Naive thymus-derived CD4-positive, alpha-beta T cell (primary cell): Measurements from ENCODE around the gene TNFRSF9. TPM values are rescaled to one million over a fixed set of nuclear protein-coding genes. Genes with fewer than 3 reads are reported as not detected.

Source experiments
- ATAC-seq: fragments of 150-1000 bp; cut with Tn5 transposase; 2 replicates; pipeline ENCODE4 v1.10.0; 2021; ENCODE audit warnings: mild to moderate bottlenecking, moderate library complexity
- CTCF ChIA-PET: fragments of 350-600 bp; sonication (Branson Sonifier 250); formaldehyde crosslinking; loops from one replicate; lab custom pipeline; 2021; ENCODE audit warnings: antibody characterized with exemption; lab: Charles Lee
- POLR2A ChIA-PET: fragments of 350-600 bp; sonication (Branson Sonifier 250); formaldehyde crosslinking; loops from one replicate; lab custom pipeline; 2021; ENCODE audit warnings: antibody characterized with exemption, inconsistent platforms; lab: Charles Lee
- DNase-seq, 9 donors: peaks; one replicate each; pipeline versions ENCODE4 v3.0.0 to v3.0.0-alpha.2; 2020 to 2022; ENCODE audit warnings: mixed read lengths in 1 of 9
- H3K27ac ChIP-seq: one replicate; pipeline ENCODE4 v1.7.0; 2013; ENCODE audit warnings: mild to moderate bottlenecking, low read depth, low read length, moderate library complexity
- H3K27me3 ChIP-seq, 2 donors: one replicate each; pipeline ENCODE4 v1.7.0; 2013; ENCODE audit warnings: low read length in 2 of 2, mild to moderate bottlenecking in 2 of 2, moderate library complexity in 2 of 2; ENCODE audit not compliant: control insufficient read depth in 2 of 2, insufficient read depth in 2 of 2
- H3K36me3 ChIP-seq, 3 experiments: 1 replicate in 2 of 3; 2 replicates in 1 of 3; pipeline ENCODE4 v1.7.0; 2013; ENCODE audit warnings: low read length in 3 of 3, mild to moderate bottlenecking in 3 of 3, moderate library complexity in 1 of 3; ENCODE audit not compliant: insufficient read depth in 3 of 3, control insufficient read depth in 2 of 3
- H3K4me1 ChIP-seq, 2 donors: one replicate each; pipeline ENCODE4 v1.7.0; 2013; ENCODE audit warnings: low read length in 2 of 2, mild to moderate bottlenecking in 2 of 2, moderate library complexity in 1 of 2; ENCODE audit not compliant: control insufficient read depth in 2 of 2, insufficient read depth in 2 of 2
- H3K4me3 ChIP-seq: 2 replicates; pipeline ENCODE4 v1.7.0; 2013; ENCODE audit warnings: mild to moderate bottlenecking, low read length
- H3K9me3 ChIP-seq, 3 experiments: 1 replicate in 2 of 3; 2 replicates in 1 of 3; pipeline ENCODE4 v1.7.0; 2013; ENCODE audit warnings: low read length in 3 of 3; ENCODE audit not compliant: control insufficient read depth in 2 of 3
- H3K27ac Mint-ChIP-seq, 9 donors: one replicate each; pipeline ENCODE4 v1.8.0; 2020 to 2022; ENCODE audit warnings: mixed read lengths in 9 of 9, mild to moderate bottlenecking in 8 of 9, moderate library complexity in 5 of 9, inconsistent platforms in 2 of 9
- H3K27me3 Mint-ChIP-seq, 5 donors: one replicate each; pipeline ENCODE4 v1.8.0; 2021 to 2022; ENCODE audit warnings: mixed read lengths in 5 of 5, mild to moderate bottlenecking in 1 of 5
- H3K36me3 Mint-ChIP-seq, 5 donors: one replicate each; pipeline ENCODE4 v1.8.0; 2020 to 2022; ENCODE audit warnings: mixed read lengths in 5 of 5, mild to moderate bottlenecking in 3 of 5, inconsistent platforms in 1 of 5
- H3K4me1 Mint-ChIP-seq, 7 donors: one replicate each; pipeline ENCODE4 v1.8.0; 2020 to 2022; ENCODE audit warnings: mixed read lengths in 7 of 7, mild to moderate bottlenecking in 3 of 7, inconsistent platforms in 1 of 7
- H3K4me3 Mint-ChIP-seq, 10 donors: one replicate each; pipeline ENCODE4 v1.8.0; 2020 to 2022; ENCODE audit warnings: mild to moderate bottlenecking in 10 of 10, mixed read lengths in 10 of 10, moderate library complexity in 6 of 10, inconsistent platforms in 2 of 10
- H3K9me3 Mint-ChIP-seq, 11 donors: one replicate each; pipeline ENCODE4 v1.8.0; 2020 to 2022; ENCODE audit warnings: mixed read lengths in 11 of 11, mild to moderate bottlenecking in 4 of 11, inconsistent platforms in 1 of 11, moderate library complexity in 1 of 11
- intact Hi-C, 2 donors: fragments of 100-400 bp; cut with micrococcal nuclease; formaldehyde crosslinking; loops; one replicate each; pipeline ENCODE4 v1.15.1; 2023
- polyA plus RNA-seq, 2 donors: library from polyadenylated mRNA; unstranded; fragments of 300-500 nt; fragmentation: Illumina TruSeq; gene quantifications; one replicate each; pipeline ENCODE4 v1.2.3, GENCODE V29; 2021
- total RNA-seq, 6 experiments: library from RNA in 5 of 6; stranded (reverse) in 5 of 6; gene quantifications; 1 replicate in 5 of 6; 2 replicates in 1 of 6; pipeline ENCODE4 v1.2.3 and lab custom pipeline; 2021 to 2026

TNFRSF9 gene
- total and polyA plus RNA-seq, 7 experiments from 2014 or later, result 0.10 to 6.6 (median 0.25) TPM; not detected in 1

GRCh38 chr1:7983086-7983778 is 42.6 kb upstream of the TNFRSF9 start:
- Mint-ChIP-seq H3K9me3 (no peaks in the 10 kb centered on the region), H3K27ac (no peak overlapping the region), H3K36me3 (peaks cover 13 to 43% (median 22%) of the 10 kb centered on the region in 5 donors), H3K4me3 (no peak overlapping the region), H3K27me3 (no peaks in the 10 kb centered on the region), H3K4me1 (peaks cover 5 to 13% (median 10%) of the 10 kb centered on the region in 7 donors)
- Histone ChIP-seq H3K27ac (no peak overlapping the region), H3K27me3 (no peaks in the 10 kb centered on the region), H3K4me3 (no peak overlapping the region), H3K36me3 (peaks cover 10 to 76% (median 21%) of the 10 kb centered on the region in 3 experiments), H3K4me1 (peaks cover 0 to 8% of the 10 kb centered on the region in 2 donors), H3K9me3 (no peaks in the 10 kb centered on the region)
- CTCF ChIA-PET, result interaction anchor here (0.6 to 1.4 kb wide), 5 partner anchors 20 to 366 kb away, joined by 3 to 9 read pairs (median 3); no protein-coding TSS in a partner anchor
- ATAC-seq (no peak), DNase-seq (no peak)
- POLR2A ChIA-PET, result interaction anchor here (0.6 kb wide), 1 partner anchor 11 kb away, joined by 3 read pairs; no protein-coding TSS in a partner anchor
- intact Hi-C loops, result loop anchor here in 1 of 2 donors (2.0 kb wide), 1 partner anchor 44 kb away; the partner anchor contains the start of gene ERRFI1

GRCh38 chr1:7980984-7981383 is 40.3 kb upstream of the TNFRSF9 start:
- POLR2A ChIA-PET, result no interaction called here

GRCh38 chr1:7975212-7975865 is 34.7 kb upstream of the TNFRSF9 start:
- DNase-seq, result no peak
- intact Hi-C loops, result loop anchor here in 1 of 2 donors (2.0 kb wide), 1 partner anchor 373 kb away; no protein-coding TSS in a partner anchor
- Histone ChIP-seq H3K27me3 (no peaks in the 10 kb centered on the region), H3K9me3 (no peaks in the 10 kb centered on the region), H3K36me3 (peaks cover 15 to 61% (median 18%) of the 10 kb centered on the region in 3 experiments), H3K4me3 (no peak overlapping the region), H3K4me1 (no peaks in the 10 kb centered on the region), H3K27ac (no peak overlapping the region)
- Mint-ChIP-seq H3K4me3 (no peak overlapping the region), H3K27ac (peak overlapping the region in 3 of 9 donors; percentile 14 to 74 (median 44)), H3K4me1 (peaks cover 2 to 7% (median 5%) of the 10 kb centered on the region in 7 donors), H3K36me3 (peaks cover 5 to 38% (median 25%) of the 10 kb centered on the region in 5 donors), H3K9me3 (no peaks in the 10 kb centered on the region), H3K27me3 (no peaks in the 10 kb centered on the region)
- CTCF ChIA-PET, result interaction anchor here (0.8 to 1.3 kb wide), 5 partner anchors 10 to 372 kb away, joined by 3 to 4 read pairs (median 3); no protein-coding TSS in a partner anchor
- ATAC-seq, result peak; percentile 78
- POLR2A ChIA-PET, result interaction anchor here (0.7 to 1.2 kb wide), 3 partner anchors 8 to 65 kb away, joined by 3 read pairs; no protein-coding TSS in a partner anchor

More at GRCh38 chr1:7980984-7981383, 40.3 kb upstream of the TNFRSF9 start:
- H3K27me3 Mint-ChIP-seq, result no peaks in the 10 kb centered on the region
- Histone ChIP-seq H3K36me3 (peaks cover 8 to 72% (median 21%) of the 10 kb centered on the region in 3 experiments), H3K4me3 (no peak overlapping the region), H3K4me1 (peaks cover 0 to 8% of the 10 kb centered on the region in 2 donors), H3K27me3 (no peaks in the 10 kb centered on the region), H3K9me3 (no peaks in the 10 kb centered on the region), H3K27ac (no peak overlapping the region)
- H3K36me3 Mint-ChIP-seq, result peaks cover 10 to 41% (median 20%) of the 10 kb centered on the region in 5 donors
- ATAC-seq (no peak), DNase-seq (no peak)
- H3K4me1 Mint-ChIP-seq, result peaks cover 5 to 13% (median 10%) of the 10 kb centered on the region in 7 donors
- CTCF ChIA-PET, result interaction anchor here (0.6 to 1.8 kb wide), 3 partner anchors 9 to 83 kb away, joined by 3 to 4 read pairs (median 3); no protein-coding TSS in a partner anchor
- intact Hi-C loops, result no loop called here
- H3K9me3 Mint-ChIP-seq, result no peaks in the 10 kb centered on the region
- H3K27ac Mint-ChIP-seq, result peak overlapping the region in 4 of 9 donors; percentile 9 to 65 (median 23)
- no peak overlapping the region for H3K4me3 Mint-ChIP-seq

- intact Hi-C loops, result no loop called here
- Mint-ChIP-seq H3K4me1 (peaks cover 3 to 16% (median 9%) of the 10 kb centered on the region in 7 donors), H3K4me3 (no peak overlapping the region), H3K9me3 (no peaks in the 10 kb centered on the region), H3K36me3 (peaks cover 0 to 42% (median 27%) of the 10 kb centered on the region in 5 donors), H3K27me3 (no peaks in the 10 kb centered on the region), H3K27ac (no peak overlapping the region)
- POLR2A ChIA-PET, result no interaction called here
- ATAC-seq, result no peak
- Histone ChIP-seq H3K4me1 (no peaks in the 10 kb centered on the region), H3K4me3 (no peak overlapping the region), H3K9me3 (no peaks in the 10 kb centered on the region), H3K27me3 (no peaks in the 10 kb centered on the region), H3K27ac (no peak overlapping the region), H3K36me3 (peaks cover 15 to 63% (median 20%) of the 10 kb centered on the region in 3 experiments)
- DNase-seq, result no peak
- CTCF ChIA-PET, result no interaction called here
These were observed 32.4 kb upstream of the TNFRSF9 start for GRCh38 chr1:7973086-7973485.

GRCh38 chr1:7972285-7972684 is 31.6 kb upstream of the TNFRSF9 start:
- Histone ChIP-seq H3K27me3 (no peaks in the 10 kb centered on the region), H3K27ac (no peak overlapping the region), H3K4me1 (no peaks in the 10 kb centered on the region), H3K36me3 (peaks cover 15 to 62% (median 21%) of the 10 kb centered on the region in 3 experiments), H3K9me3 (no peaks in the 10 kb centered on the region), H3K4me3 (no peak overlapping the region)
- peaks cover 7 to 20% (median 12%) of the 10 kb centered on the region in 7 donors for H3K4me1 Mint-ChIP-seq
- ChIA-PET CTCF (no interaction called here), POLR2A (interaction anchor here (1.2 kb wide), 1 partner anchor 10 kb away, joined by 3 read pairs; no protein-coding TSS in a partner anchor)
- peak overlapping the region in 1 of 9 donors; percentile 19 for H3K27ac Mint-ChIP-seq
- H3K27me3 Mint-ChIP-seq, result no peaks in the 10 kb centered on the region
- DNase-seq (no peak), ATAC-seq (no peak)
- H3K4me3 Mint-ChIP-seq, result no peak overlapping the region
- peaks cover 0 to 41% (median 27%) of the 10 kb centered on the region in 5 donors for H3K36me3 Mint-ChIP-seq
- H3K9me3 Mint-ChIP-seq, result no peaks in the 10 kb centered on the region
- intact Hi-C loops, result no loop called here

GRCh38 chr1:7971024-7971423 is 30.4 kb upstream of the TNFRSF9 start:
- H3K36me3 ChIP-seq, result peaks cover 15 to 63% (median 23%) of the 10 kb centered on the region in 3 experiments
- peaks cover 0 to 2% of the 10 kb centered on the region in 2 donors for H3K4me1 ChIP-seq
- H3K9me3 Mint-ChIP-seq, result no peaks in the 10 kb centered on the region
- H3K36me3 Mint-ChIP-seq, result peaks cover 0 to 44% (median 32%) of the 10 kb centered on the region in 5 donors
- ChIA-PET POLR2A (interaction anchor here (1.6 kb wide), 1 partner anchor 9 kb away, joined by 6 read pairs; the partner anchor contains the start of gene PARK7), CTCF (interaction anchor here (1.7 kb wide), 1 partner anchor 9 kb away, joined by 4 read pairs; no protein-coding TSS in a partner anchor)
- H3K4me1 Mint-ChIP-seq, result peaks cover 15 to 33% (median 22%) of the 10 kb centered on the region in 7 donors
- H3K9me3 ChIP-seq, result no peaks in the 10 kb centered on the region
- H3K27me3 Mint-ChIP-seq, result no peaks in the 10 kb centered on the region
- ATAC-seq (no peak), DNase-seq (no peak)
- no peak overlapping the region for H3K27ac Mint-ChIP-seq
- no peak overlapping the region for H3K4me3 ChIP-seq
- no peak overlapping the region for H3K27ac ChIP-seq
- intact Hi-C loops, result no loop called here
- H3K4me3 Mint-ChIP-seq, result no peak overlapping the region
- H3K27me3 ChIP-seq, result no peaks in the 10 kb centered on the region
